GM23338 (cell line): ENCODE measurements around the gene SELP. TPM values are rescaled to one million over a fixed set of nuclear protein-coding genes. Genes with fewer than 3 reads are reported as not detected.

Source experiments
- ATAC-seq: fragments of 200-7000 bp; cut with Tn5 transposase; 3 replicates; pipeline ENCODE4 v1.9.1; 2020
- DNase-seq: peaks from one replicate; pipeline ENCODE4 v3.0.0-alpha.2; 2015; ENCODE audit warnings: low spot score
- H2AFZ ChIP-seq: fragments of 200-600 bp; sonication (generic); 2 replicates; pipeline ENCODE4 v1.8.0; 2016; ENCODE audit warnings: antibody characterized with exemption, mild to moderate bottlenecking, moderate library complexity
- H3F3A ChIP-seq: fragments of 200-600 bp; sonication (generic); replicated peaks from 2 replicates; pipeline ENCODE4 v1.8.0; 2017; ENCODE audit warnings: antibody characterized with exemption, mixed run types, low read depth
- H3K27ac ChIP-seq: fragments of 200-600 bp; sonication (generic); 2 replicates; pipeline ENCODE4 v1.6.1; 2016; ENCODE audit warnings: low read depth
- H3K27me3 ChIP-seq: fragments of 200-600 bp; sonication (generic); 2 replicates; pipeline ENCODE4 v1.8.0; 2016; ENCODE audit warnings: mild to moderate bottlenecking, mixed run types, moderate library complexity; ENCODE audit not compliant: insufficient read depth
- H3K36me3 ChIP-seq: fragments of 200-600 bp; sonication (generic); 2 replicates; pipeline ENCODE4 v1.8.0; 2016; ENCODE audit warnings: mild to moderate bottlenecking; ENCODE audit not compliant: insufficient read depth
- H3K4me1 ChIP-seq: fragments of 200-600 bp; sonication (generic); 2 replicates; pipeline ENCODE4 v1.8.0; 2016; ENCODE audit warnings: mild to moderate bottlenecking, moderate library complexity; ENCODE audit not compliant: insufficient read depth
- H3K4me2 ChIP-seq: fragments of 200-600 bp; sonication (generic); 2 replicates; pipeline ENCODE4 v1.7.1; 2017; ENCODE audit warnings: mixed run types
- H3K4me3 ChIP-seq: fragments of 200-600 bp; sonication (generic); 2 replicates; pipeline ENCODE4 v1.6.1; 2016; ENCODE audit warnings: mixed run types
- H3K79me2 ChIP-seq: fragments of 200-600 bp; sonication (generic); replicated peaks from 2 replicates; pipeline ENCODE4 v1.8.0; 2017; ENCODE audit warnings: mild to moderate bottlenecking; ENCODE audit not compliant: insufficient read depth
- H3K9me2 ChIP-seq: fragments of 200-600 bp; sonication (generic); 2 replicates; pipeline ENCODE4 v1.8.0; 2017; ENCODE audit not compliant: insufficient read depth
- H4K20me1 ChIP-seq: fragments of 200-600 bp; sonication (generic); replicated peaks from 2 replicates; pipeline ENCODE4 v1.8.0; 2017; ENCODE audit warnings: mild to moderate bottlenecking; ENCODE audit not compliant: insufficient read depth
- H3K27ac Mint-ChIP-seq: 2 replicates; pipeline ENCODE4 v1.8.0; 2020; ENCODE audit warnings: inconsistent platforms, mild to moderate bottlenecking, moderate library complexity, mixed read lengths
- H3K27me3 Mint-ChIP-seq: 3 replicates; pipeline ENCODE4 v1.8.0; 2022; ENCODE audit warnings: low read depth, mild to moderate bottlenecking, moderate library complexity, mixed read lengths, inconsistent platforms; ENCODE audit not compliant: insufficient read depth, poor library complexity
- H3K36me3 Mint-ChIP-seq: 3 replicates; pipeline ENCODE4 v1.8.0; 2021; ENCODE audit warnings: low read depth, mild to moderate bottlenecking, inconsistent platforms, moderate library complexity, mixed read lengths
- H3K4me1 Mint-ChIP-seq: 3 replicates; pipeline ENCODE4 v1.8.0; 2020; ENCODE audit warnings: mild to moderate bottlenecking, inconsistent platforms, mixed read lengths
- H3K4me3 Mint-ChIP-seq: 3 replicates; pipeline ENCODE4 v1.8.0; 2021; ENCODE audit warnings: moderate library complexity, mild to moderate bottlenecking, inconsistent platforms, mixed read lengths
- H3K9me3 Mint-ChIP-seq: 3 replicates; pipeline ENCODE4 v1.8.0; 2020; ENCODE audit warnings: moderate library complexity, mild to moderate bottlenecking, inconsistent platforms, mixed read lengths
- CREB1 ChIP-seq: fragments of 250-450 bp; sonication (Bioruptor Pico); IDR thresholded peaks from 2 replicates; pipeline ENCODE4 v1.5.0; 2020; ENCODE audit warnings: low read depth, mild to moderate bottlenecking, moderate library complexity
- CTCF ChIP-seq, 2 experiments: fragments of 200-600 bp in 1 of 2; sonication (generic) in 1 of 2; conservative IDR thresholded peaks; 2 replicates each; pipeline versions ENCODE4 v1.5.1 to v1.6.1; 2016 to 2017; ENCODE audit warnings: antibody characterized with exemption in 2 of 2, low read depth in 2 of 2, mild to moderate bottlenecking in 2 of 2, moderate library complexity in 1 of 2
- ETS1 ChIP-seq: IDR thresholded peaks from 2 replicates; pipeline ENCODE4 v1.6.1; 2016; ENCODE audit warnings: antibody characterized with exemption
- EZH2 ChIP-seq: fragments of 200-600 bp; sonication (generic); IDR thresholded peaks from one replicate; pipeline ENCODE4 v1.8.0; 2017; ENCODE audit warnings: antibody characterized with exemption, mild to moderate bottlenecking, low read depth; ENCODE audit not compliant: unreplicated experiment
- EZH2phosphoT487 ChIP-seq: fragments of 200-600 bp; sonication (generic); IDR thresholded peaks from one replicate; pipeline ENCODE4 v1.8.1; 2018; ENCODE audit warnings: antibody characterized with exemption; ENCODE audit not compliant: unreplicated experiment
- JUNB ChIP-seq: IDR thresholded peaks from one replicate; pipeline ENCODE4 v1.6.1; 2016; ENCODE audit warnings: antibody characterized with exemption; ENCODE audit not compliant: unreplicated experiment
- NANOG ChIP-seq: IDR thresholded peaks from 2 replicates; pipeline ENCODE4 v1.6.1; 2016; ENCODE audit warnings: antibody characterized with exemption, borderline replicate concordance
- POLR2AphosphoS5 ChIP-seq: IDR thresholded peaks from 2 replicates; pipeline ENCODE4 v1.6.1; 2016; ENCODE audit warnings: antibody characterized with exemption, low read depth
- STAT1 ChIP-seq: IDR thresholded peaks from one replicate; pipeline ENCODE4 v1.6.1; 2016; ENCODE audit warnings: antibody characterized with exemption; ENCODE audit not compliant: unreplicated experiment
- ZNF114 ChIP-seq: fragments of 250-450 bp; sonication (Bioruptor Pico); IDR thresholded peaks from 2 replicates; pipeline ENCODE4 v1.5.0; 2020; ENCODE audit warnings: mild to moderate bottlenecking, moderate library complexity
- ZNF331 ChIP-seq: fragments of 250-450 bp; sonication (Bioruptor Pico); IDR thresholded peaks from 2 replicates; pipeline ENCODE4 v1.5.0; 2020; ENCODE audit warnings: low read depth, mild to moderate bottlenecking, moderate library complexity
- ZNF462 ChIP-seq: fragments of 250-450 bp; sonication (Bioruptor Pico); IDR thresholded peaks from 2 replicates; pipeline ENCODE4 v1.5.0; 2020; ENCODE audit warnings: mild to moderate bottlenecking, moderate library complexity
- polyA plus RNA-seq: library from polyadenylated mRNA; unstranded; fragments of >200 nt; fragmentation: Nextera tagmentation; extraction: Ambion mirVana; gene quantifications from 2 replicates; pipeline ENCODE4 v1.2.1, GENCODE V29; 2016
- total RNA-seq: library from RNA; depleted of rRNA; stranded (reverse); fragments of >200 nt; shearing (Covaris generic); gene quantifications from 2 replicates; pipeline ENCODE4 v1.2.3, GENCODE V29; 2014

SELP gene
- total and polyA plus RNA-seq, 2 experiments from 2014 or later: not detected

GRCh38 chr1:169648187-169648586, 18.3 kb upstream of the SELP start (continued):
- no peak for TF ChIP-seq CREB1 (CRISPR knock-in tag)
- TF ChIP-seq POLR2AphosphoS5: no peak
- no peak for TF ChIP-seq ZNF331 (CRISPR knock-in tag)
- TF ChIP-seq STAT1: no peak
- TF ChIP-seq JUNB: no peak
- TF ChIP-seq ETS1: no peak
- no peak for TF ChIP-seq EZH2
- no peak for TF ChIP-seq CTCF (conservative IDR thresholded peaks at IDR 0.05; ENCODE audit: low read depth in 2 of 2)
- TF ChIP-seq NANOG: no peak
- TF ChIP-seq EZH2phosphoT487: no peak

GRCh38 chr1:169647512-169647911, 17.6 kb upstream of the SELP start:
- no peak for DNase-seq
- Mint-ChIP-seq H3K9me3 (no peaks in the 10 kb centered on the region), H3K27ac (no peak overlapping the region), H3K27me3 (no peaks in the 10 kb centered on the region), H3K36me3 (no peaks in the 10 kb centered on the region), H3K4me3 (no peak overlapping the region), H3K4me1 (peaks cover 2% of the 10 kb centered on the region; the same call in 1 of the 3 replicates)
- no peak for ATAC-seq
- Histone ChIP-seq H3K27ac (no peak overlapping the region), H3F3A (no peaks in the 10 kb centered on the region), H3K4me1 (no peaks in the 10 kb centered on the region), H2AFZ (no peak overlapping the region), H3K9me2 (no peaks in the 10 kb centered on the region), H3K27me3 (no peaks in the 10 kb centered on the region), H3K36me3 (no peaks in the 10 kb centered on the region), H3K4me3 (no peak overlapping the region), H4K20me1 (no peaks in the 10 kb centered on the region), H3K79me2 (no peaks in the 10 kb centered on the region), H3K4me2 (no peak overlapping the region)
- TF ChIP-seq ZNF331 (CRISPR knock-in tag) (no peak), NANOG (no peak), POLR2AphosphoS5 (no peak), ZNF462 (CRISPR knock-in tag) (no peak), EZH2phosphoT487 (no peak), ZNF114 (CRISPR knock-in tag) (no peak), ETS1 (no peak), STAT1 (no peak)
